ENCODE data around the gene CCL23.
"Not testable (repeated sequence)": the region's sequence is repeated elsewhere in the genome, so short reads cannot be mapped to it uniquely, and the experiment has no call there.

The CCL23 gene, protein sequence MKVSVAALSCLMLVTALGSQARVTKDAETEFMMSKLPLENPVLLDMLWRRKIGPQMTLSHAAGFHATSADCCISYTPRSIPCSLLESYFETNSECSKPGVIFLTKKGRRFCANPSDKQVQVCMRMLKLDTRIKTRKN

DNA sequence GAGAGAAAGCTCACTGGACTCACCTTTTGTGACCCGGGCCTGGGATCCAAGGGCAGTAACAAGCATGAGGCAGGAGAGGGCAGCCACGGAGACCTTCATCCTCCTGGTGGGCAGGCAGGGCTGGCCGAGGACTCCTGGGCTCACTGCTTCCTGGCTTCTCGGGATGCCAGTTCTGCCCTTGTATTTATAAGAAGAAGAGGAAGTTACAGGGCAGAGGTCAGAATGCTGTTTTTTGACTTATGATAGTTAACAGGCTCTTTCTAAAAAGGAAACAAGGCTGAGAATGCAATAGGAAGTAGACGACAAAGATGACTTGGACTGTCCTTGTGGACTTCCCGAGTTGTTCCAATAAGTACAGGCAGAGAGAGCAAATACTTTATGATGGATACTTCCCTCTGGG, at the start of gene CCL23:
CCL23 (minus strand) TSS at position 174 of the 400 bp plus-strand sequence; CDS start at position 99, 75 bp downstream.
- no peak for DNase-seq (ENCODE audit: low read depth)

DNA sequence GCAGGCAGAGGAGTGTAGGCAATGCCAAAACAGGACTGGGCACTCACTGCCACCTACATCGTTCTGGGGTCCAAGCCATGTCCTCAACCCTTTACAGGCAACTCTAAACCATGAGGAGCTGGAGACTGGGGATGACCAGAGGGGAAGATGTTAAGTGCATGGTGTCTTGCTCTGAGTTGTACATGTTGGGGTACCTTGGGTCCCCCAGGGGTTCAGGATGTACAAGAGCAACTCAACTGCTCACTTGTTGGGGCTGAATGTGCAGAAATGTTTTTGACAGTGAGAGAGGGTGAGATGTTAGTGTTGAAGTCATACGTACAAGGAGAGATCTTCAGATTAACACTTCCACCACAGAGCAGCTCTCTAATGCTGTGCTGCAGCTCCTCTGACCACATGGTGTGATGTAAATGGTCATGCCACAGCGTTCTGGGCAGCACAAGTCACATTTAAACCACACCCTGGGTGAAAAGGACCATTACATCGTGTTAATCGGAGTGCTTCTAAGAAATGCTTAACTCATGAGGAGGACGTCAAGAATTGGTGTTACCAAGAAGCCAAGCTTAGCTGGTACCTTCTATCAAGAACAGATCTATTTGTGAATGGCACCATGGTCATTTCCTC, 48.7 kb upstream of the CCL23 start:
- no peak for DNase-seq (ENCODE audit: low read depth)

DNA sequence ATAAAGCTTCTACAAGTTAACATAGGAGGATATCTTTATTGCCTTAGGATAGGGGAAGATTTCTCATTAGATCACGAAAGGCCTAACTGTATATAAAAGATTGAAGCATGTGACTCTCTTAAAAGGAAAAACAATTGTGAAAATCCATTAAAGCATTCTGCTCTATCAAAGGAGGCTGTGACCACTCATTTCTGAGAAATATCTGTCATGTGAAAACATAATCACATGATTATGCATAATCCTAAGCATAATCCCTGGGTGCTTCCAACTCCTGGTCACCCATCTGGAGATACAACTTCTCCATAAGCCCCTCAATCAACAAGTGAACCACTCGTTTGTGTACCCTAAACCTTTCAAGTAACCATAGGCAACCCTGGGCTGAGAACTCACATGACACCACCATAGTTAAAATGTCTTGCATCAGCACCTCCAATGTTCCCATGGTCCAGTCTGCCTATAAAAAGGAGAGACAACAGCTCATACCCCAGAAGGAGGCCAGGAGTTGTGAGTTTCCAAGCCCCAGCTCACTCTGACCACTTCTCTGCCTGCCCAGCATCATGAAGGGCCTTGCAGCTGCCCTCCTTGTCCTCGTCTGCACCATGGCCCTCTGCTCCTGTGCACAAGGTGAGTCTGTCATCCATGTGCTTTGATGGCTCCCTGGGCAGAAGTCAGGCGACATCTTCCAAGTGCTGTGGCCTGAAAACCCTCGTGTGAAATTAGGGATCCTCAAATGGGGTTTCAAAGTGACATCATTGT, 46.2 kb upstream of the CCL23 start, which contains the start of gene CCL18:
CCL18 (plus strand) TSS at position 487 of the 756 bp plus-strand sequence; CDS start at position 558, 71 bp downstream.
- DNase-seq (ENCODE audit: low read depth), result no peak

DNA sequence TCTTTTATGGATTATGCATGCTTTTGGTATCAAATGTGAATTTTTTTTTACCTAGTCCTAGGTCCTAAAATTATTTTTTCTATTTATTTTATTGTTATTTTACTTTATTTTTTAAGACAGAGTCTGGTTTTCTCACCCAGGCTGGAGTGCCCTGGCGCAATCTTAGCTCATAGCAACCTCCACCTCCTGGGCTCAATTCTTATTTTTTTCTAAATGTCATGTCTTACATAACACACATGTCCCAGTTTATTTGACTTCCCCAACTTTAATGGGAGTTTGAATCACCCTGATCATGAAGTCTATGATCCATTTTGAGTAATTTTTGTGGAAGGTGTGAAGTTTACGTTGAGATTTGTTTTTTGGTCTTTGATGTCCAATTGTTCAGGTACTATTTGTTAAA, 43.0 kb upstream of the CCL23 start:
- no peak for DNase-seq (ENCODE audit: low read depth)

DNA sequence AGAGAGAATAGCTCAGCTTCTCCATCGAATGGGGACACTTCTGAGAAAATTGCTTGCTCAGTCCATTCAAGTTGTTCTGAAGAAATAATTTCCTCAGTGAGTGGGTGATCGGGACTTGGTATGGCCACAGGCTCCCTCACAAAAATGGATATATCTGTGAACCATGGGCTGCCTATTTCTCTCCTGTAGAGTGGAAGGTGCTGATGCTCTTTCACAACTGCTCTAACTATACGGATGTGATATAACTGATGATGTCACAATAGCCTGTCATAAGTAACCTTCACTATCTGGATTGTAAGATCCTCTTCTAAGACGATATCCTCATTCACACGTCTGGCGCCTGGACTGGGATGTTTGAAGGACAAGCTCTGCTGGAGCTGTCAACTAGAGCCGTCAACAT, 41.6 kb upstream of the CCL23 start:
- no peak for DNase-seq (ENCODE audit: low read depth)

DNA sequence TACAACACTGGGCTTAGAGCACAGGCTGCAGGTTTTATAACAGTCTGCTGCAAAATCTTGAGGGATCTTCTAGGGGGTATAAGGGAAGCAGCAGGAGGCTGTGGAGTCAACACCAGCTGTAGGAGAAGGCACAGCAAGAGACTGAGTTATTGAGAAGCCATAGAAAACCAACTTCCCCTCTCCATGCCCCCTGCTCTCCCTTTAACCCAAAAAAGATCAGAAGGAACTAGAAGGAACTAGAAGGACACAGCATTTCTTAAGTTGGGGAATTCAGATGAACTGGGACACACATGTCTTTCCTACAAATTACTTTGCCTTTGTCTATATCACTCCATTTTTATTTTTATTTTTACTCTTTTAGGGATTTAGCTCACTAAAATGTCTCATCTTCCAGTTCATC, 40.1 kb upstream of the CCL23 start:
- no peak for DNase-seq (ENCODE audit: low read depth)

DNA sequence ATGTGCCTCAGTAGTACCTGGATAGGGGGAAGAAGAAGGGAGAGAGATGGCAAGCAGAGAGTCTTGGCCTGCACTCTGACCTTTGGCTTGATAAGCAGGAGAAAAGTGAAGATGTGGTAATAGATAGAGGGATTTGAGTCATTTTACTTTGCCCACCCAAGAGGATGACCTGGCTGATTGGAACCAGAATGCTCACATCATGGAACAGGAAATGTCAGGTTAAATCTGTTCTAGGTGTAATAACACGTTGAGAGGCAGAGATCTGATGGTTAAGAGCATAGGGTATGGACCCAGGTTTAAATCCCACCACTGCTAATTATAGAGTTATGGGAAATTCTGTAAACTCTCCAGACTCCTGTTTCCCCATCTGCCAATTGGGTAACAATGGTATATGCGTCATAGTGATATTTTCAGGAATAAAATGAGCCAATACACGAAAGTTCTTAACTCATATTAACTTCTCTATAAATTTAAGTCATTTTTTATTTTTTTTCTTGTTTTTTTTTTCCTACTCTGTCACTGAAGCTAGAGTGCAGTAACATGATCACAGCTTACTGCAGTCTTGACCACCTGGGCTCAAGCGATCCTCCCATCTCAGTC, 38.2 kb upstream of the CCL23 start:
- no peak for DNase-seq (ENCODE audit: low read depth)

DNA sequence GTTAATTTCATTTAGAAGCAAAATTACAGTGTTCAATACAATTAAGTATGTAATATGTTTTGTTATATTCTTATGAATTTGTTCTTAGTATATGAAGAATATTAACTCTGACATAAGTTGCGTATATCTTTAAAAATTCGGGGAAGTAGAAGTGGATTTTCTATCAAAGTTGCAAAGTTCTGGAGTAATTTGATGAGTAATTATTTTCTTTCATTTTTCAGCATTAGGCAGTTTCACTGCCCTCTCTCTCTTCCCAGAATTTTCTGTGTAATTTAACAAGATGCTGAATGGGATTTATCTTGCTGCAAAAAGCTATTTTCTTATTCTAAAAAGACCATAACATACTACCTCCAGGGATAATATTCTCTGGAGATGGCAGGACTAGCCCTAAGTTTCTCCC, 37.4 kb upstream of the CCL23 start:
- no peak for DNase-seq (ENCODE audit: low read depth)

DNA sequence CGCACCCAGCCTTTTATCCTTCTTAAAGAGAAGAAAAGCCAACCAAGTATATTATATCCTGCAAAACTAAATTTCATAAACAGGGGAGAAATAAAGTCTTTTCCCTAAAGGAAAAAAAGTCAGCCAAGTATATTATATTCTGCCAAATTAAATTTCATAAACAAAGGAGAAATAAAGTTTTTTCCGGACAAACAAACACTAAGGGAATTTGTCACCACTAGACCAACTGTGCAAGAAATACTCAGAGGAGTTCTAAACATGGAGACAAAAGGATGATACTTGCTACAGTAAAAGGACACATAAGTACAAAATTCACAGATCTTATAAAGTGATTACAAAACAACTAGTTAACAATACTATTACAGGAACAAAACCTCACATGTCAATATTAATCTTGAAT, 31.9 kb upstream of the CCL23 start:
- no peak for DNase-seq (ENCODE audit: low read depth)

DNA sequence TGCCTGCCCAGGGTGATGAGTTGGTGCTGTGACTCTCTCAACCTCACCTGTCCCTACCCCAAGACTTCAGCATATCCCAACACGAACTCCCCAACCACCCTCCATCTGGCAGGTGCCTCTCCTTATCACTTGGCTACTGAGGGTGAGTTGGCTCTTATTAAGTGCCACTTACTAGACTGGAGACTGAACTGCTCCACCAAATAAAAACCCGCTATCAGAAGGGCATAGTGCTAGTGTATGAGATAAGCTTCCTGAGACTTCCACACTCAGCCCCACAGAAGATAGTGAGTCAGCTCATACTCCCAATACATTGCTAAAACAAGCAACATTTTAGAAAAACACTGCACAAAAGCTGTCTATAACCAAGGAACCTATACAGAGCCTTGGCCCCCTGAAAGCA, 30.3 kb upstream of the CCL23 start:
- DNase-seq (ENCODE audit: low read depth), result no peak

DNA sequence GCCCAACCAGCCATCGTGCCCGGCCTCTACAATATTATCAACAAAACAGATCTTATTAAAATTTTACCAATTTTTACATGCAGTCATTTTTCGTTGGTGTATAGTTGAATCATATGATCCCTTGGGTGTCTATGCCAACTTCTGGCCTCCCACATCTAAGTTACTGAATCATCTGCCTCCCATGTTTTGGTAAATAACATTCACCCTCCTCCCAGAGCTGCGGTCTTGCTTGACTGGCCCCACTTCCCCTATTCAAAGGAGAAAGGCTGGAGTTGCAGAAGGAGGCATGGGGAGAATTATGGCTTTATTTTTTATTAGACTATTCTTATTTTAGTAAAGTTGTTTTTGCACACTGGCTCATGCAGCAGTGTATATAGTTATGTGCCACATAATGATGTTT, 18.5 kb upstream of the CCL23 start:
- DNase-seq (ENCODE audit: low read depth), result no peak

DNA sequence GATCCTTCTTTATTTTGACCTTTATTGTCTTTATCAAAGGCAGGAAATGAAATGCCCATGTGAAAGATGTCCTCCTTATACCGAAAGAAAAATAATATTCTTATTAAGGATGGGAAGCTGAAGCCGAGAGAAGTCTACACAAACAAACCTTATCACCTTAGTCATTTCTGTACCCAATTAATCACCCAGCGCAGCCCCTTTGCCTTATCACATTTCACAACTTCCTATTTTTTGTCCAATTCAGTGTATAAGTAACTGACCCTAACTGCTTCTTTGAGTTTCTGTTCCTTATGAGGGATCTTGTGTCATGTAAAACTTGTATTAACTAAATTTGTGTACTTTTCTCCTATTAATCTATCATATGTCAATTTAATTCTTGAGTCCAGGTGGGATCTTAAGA, 16.4 kb upstream of the CCL23 start:
- no peak for DNase-seq (ENCODE audit: low read depth)

DNA sequence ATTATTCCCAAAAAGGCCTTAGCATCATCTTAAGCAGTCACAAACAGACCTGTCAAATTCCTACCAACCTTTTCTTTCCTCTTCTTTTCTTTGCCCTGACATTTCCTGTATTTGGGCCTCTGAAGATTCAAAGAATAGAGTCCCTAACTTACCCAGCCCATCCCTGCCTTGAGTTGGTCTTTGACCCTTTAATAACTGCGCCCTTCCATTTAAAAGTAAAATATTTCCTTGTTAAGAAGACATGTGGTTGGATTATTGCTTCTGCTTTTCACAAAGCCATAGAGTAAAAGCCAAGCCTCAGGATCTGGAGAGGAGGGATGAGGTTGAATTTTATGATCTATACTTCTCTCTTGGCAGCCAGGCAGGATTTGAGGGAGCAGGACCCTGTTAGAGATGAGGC, 13.2 kb upstream of the CCL23 start:
- no peak for DNase-seq (ENCODE audit: low read depth)

DNA sequence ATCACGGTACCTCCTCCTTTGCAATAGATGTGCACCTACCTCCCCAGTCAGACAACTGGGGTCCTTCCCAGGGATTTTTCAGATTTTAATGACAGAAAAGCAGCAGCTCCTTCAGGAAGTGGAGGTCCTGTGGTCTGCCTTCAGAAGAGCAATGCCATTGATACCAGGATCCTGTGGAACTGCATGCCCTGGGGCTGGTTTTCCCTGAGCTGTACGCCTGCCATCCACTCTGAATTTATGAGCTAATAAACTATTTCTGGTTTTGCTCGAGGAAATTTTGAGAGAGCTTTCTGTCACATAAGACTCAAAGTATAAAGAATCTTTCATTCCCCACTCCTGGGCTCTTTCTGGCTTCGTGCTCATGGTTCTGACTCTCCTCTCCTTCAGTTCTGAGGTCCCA, 10.0 kb upstream of the CCL23 start:
- no peak for DNase-seq (ENCODE audit: low read depth)

DNA sequence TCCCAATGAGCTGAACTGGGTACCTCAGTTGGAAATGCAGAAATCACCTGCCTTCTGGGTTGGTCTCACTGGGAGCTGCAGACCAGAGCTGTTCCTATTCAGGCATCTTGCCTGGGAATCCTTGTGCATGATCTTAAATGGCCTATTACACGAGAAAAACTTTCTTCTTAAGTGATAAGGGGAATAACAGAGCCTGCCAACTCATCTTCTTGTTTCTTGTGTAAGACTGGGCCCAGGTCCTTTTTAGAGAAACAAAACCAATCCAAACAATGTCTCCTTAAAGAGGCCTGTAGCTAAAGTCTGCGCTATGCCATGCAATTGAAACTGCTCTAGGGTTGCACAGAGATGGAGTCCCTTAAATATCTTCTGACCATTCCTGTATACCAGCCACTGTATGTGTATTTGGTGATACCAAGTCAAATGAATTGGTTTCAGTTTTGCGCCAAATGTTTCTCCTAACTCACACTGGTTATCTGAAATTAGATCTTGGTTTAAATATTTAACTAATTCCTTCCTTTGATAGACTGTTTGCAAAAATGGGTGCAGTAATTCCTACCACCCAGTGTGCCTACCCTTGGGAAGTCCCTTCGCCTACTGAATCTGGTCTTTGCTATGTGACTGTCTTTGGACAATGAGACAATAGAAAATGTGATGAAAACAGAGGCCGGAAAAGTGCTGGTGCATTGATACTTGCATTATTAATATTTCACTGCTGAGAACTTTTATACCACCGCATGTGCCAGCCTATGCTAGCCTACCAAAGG, 6.5 kb upstream of the CCL23 start:
- no peak for DNase-seq (ENCODE audit: low read depth)

DNA sequence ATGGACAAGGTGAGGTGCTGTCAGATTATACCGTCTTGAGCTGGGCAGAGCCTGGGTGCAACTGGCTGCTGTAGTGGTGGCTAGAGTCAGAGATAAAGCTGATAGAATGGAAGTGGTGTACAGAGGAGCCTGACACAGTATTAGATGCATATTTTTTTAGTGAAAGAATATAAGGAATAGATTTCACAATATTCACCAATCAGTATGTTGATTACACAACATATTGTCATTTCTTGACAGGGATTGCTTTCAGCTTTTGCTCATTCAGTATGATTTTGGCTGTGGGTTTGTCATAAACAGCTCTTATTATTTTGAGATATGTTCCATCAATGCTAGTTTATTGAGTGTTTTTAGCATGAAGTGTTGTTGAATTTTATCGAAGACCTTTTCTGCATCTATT, 1.7 kb upstream of the CCL23 start:
- no peak for DNase-seq (ENCODE audit: low read depth)

DNA sequence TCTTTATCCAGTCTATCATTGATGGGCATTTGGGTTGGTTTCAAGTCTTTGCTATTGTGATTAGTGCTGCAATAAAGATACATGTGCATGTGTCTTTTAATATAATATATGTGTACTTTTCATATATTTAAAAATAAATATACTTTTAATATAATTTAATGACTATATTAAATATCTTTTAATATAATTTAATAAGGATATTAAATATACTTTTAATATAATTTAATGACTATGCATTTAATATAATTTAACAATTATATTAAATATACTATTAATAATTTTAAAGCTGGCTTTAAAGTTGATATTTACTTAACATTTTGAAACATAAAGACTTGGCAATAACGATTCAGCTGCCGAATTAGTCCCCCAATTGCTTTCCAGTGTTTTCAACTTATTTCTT, 1.2 kb downstream of the CCL23 start:
- DNase-seq (ENCODE audit: low read depth), result no peak

DNA sequence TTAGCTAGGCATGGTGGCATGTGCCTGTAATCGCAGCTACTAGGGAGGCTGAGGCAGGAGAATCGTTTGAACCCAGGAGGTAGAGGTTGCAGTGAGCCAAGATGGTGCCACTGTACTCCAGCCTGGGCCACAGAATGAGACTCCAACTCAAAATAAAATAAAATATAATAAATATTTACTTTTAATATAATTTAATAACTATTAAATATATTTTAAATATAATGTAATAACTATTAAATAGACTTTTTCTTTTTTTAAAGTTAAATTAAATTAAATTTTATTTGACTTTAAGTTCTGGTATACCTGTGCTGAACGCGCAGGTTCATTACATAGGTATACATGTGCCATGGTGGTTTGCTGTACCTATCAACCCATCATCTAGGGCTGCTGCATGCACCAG, 1.9 kb downstream of the CCL23 start:
- DNase-seq (ENCODE audit: low read depth), result not testable (repeated sequence)

DNA sequence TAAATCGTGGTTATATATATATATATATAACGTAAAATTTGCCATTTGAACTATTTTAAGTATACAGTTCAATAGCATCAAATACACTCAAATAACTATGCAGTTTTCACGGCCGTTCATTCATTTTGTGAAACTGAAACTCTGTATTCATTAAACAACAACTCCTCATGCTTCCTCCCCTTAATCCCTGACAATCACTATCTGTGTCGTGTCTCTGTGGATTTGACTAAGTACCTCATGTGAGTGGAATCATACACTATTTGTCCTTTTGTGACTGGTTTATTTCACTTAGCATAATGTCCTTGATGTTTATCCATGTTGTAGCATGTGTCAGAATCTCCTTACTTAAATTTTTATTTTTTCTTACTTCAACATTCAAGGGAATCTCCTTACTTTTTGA, 2.8 kb downstream of the CCL23 start:
- no peak for DNase-seq (ENCODE audit: low read depth)

DNA sequence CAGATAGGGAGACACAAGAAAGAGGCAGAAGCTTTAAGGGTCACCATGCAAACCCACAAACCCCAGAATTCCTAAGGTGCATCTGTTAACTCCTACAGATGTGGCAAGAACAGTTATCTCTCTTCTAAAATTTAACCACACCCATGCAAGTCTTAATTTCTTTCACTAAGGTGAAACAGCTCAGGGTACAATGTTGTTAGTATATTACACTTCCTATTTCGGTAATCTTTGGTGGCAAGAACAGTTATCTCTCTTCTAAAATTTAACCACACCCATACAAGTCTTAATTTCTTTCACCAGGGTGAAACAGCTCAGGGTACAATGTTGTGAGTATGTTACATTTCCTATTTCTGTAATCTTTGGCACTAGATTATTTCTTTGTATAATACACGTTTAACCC, 6.6 kb downstream of the CCL23 start:
- no peak for DNase-seq (ENCODE audit: low read depth)

DNA sequence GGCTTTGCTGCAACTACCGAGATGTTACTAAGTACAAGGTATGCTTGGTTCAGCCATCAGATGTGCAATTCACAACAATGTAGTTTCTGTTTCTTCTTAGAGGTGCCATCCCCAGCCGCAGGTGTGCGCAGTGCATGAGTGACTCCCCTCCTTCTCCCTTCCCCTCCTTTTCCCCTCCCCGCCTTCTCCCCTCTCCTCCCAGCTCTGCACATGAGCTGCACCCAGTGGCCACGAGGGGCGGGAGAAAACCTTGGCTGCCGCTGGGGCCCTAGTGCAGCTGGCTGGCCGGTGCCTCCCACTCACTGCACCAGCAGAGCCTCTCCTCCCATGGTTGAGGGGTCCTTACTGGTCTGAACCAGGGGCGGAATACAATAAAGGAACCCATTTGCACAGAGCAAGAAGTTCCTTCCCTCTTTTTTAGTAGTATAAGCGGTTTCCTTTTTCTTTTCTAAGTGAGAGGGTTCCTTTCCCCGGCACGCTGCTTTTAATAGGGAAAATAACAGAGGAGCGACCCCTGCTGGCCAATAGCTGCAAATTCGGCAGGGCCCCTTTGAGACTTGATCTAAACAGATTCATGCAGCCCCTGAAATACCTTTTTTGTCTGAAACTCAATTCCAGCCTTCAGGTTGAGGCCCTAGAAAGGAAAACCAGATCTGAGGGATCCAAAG, 8.6 kb downstream of the CCL23 start:
- DNase-seq (ENCODE audit: low read depth), result no peak

DNA sequence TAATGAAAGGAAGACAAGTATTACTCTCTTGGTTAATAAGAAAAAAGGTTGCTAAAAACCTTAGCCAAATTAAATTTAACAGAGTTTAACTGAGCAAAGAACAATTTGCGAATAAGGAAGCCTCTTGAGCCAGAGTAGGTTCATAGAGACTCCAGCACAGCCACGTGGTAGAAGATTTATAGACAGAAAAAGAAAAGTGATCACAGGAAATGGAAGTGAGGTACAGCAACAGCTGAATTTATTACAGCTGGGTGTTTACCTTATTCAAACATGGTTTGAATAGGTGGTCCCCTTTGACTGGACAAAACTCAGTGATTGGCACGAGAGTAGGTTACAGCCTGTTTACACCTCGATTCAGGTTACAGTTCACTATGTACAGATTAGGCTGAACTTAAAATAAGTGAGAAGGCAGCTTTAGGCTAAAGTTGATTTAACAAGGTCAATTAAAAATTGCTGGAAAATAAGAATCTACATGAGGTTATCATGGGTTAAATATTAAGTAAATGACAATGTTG, 13.1 kb downstream of the CCL23 start:
- no peak for DNase-seq (ENCODE audit: low read depth)
